ENCODE measurements around the gene FHAD1.
A peak's percentile ranks its signal among the peaks of the same experiment; 100 is the strongest.
"Not testable (repeated sequence)": the region's sequence is repeated elsewhere in the genome, so short reads cannot be mapped to it uniquely, and the experiment has no call there.

Gene FHAD1

GRCh38 chr1:15424981-15425380 lies 178.0 kb downstream of the FHAD1 start:
- TF ChIP-seq, protein P1, sequence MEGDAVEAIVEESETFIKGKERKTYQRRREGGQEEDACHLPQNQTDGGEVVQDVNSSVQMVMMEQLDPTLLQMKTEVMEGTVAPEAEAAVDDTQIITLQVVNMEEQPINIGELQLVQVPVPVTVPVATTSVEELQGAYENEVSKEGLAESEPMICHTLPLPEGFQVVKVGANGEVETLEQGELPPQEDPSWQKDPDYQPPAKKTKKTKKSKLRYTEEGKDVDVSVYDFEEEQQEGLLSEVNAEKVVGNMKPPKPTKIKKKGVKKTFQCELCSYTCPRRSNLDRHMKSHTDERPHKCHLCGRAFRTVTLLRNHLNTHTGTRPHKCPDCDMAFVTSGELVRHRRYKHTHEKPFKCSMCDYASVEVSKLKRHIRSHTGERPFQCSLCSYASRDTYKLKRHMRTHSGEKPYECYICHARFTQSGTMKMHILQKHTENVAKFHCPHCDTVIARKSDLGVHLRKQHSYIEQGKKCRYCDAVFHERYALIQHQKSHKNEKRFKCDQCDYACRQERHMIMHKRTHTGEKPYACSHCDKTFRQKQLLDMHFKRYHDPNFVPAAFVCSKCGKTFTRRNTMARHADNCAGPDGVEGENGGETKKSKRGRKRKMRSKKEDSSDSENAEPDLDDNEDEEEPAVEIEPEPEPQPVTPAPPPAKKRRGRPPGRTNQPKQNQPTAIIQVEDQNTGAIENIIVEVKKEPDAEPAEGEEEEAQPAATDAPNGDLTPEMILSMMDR (IDR thresholded peaks at IDR 0.05; ENCODE audit: low read depth, low read length): no peak
- DNase-seq (ENCODE audit: low read depth, low spot score): no peak
- in situ Hi-C loops (cut with HindIII; ENCODE audit: low sequenced_read_pairs): loop anchor here (25.0 kb wide), 1 partner anchor 288 kb away; no protein-coding TSS in a partner anchor
- no peak overlapping the region for H3K4me3 ChIP-seq (ENCODE audit: low read depth, low read length)

DNA sequence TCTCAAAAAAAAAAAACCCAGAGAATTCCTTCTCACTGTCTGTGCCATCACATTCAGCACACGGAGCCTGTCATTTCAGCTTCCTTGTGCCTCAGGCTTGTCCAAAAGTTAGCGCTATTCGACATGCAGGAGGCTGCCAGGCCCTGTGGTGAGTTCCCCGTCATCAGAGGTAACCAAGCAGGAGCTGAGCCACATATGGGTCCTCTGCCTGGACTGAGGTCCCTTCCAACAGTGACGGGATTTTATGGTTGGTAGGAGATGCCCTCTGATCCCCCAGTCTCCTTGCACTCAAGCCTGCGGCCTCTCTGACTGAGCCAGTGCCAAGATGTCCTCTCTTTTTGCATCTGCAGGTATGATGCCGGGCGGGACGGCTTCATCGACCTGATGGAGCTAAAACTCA lies 178.5 kb downstream of the FHAD1 start:
- no peak for DNase-seq (ENCODE audit: low read depth, low spot score)
- in situ Hi-C loops (cut with HindIII; ENCODE audit: low sequenced_read_pairs): loop anchor here (25.0 kb wide), 1 partner anchor 288 kb away; no protein-coding TSS in a partner anchor
- TF ChIP-seq, protein P1 (IDR thresholded peaks at IDR 0.05; ENCODE audit: low read depth, low read length): no peak
- H3K4me3 ChIP-seq (ENCODE audit: low read depth, low read length): no peak overlapping the region

DNA sequence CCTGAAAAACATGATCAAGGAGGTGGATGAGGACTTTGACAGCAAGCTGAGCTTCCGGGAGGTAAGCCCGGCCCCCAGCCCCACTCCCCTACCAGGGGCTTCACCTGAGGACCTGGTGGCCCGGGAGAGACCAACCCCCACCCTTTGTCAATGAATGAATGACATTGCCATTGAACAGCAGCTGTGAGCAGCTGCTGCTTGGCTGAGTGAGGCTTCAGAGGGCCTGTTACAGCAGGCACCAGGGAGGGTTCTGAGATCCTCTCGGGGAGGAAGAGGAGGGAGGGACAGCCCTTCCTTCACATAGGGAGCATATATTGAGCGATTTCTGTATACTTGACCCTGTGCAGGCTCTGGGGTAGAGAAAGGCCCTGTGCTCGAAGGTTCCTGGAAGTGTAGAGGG lies 178.9 kb downstream of the FHAD1 start:
- in situ Hi-C loops (cut with HindIII; ENCODE audit: low sequenced_read_pairs): loop anchor here (25.0 kb wide), 1 partner anchor 289 kb away; no protein-coding TSS in a partner anchor
- DNase-seq (ENCODE audit: low read depth, low spot score): no peak
- H3K4me3 ChIP-seq (ENCODE audit: low read depth, low read length): no peak overlapping the region
- TF ChIP-seq, protein P1 (IDR thresholded peaks at IDR 0.05; ENCODE audit: low read depth, low read length): no peak

DNA sequence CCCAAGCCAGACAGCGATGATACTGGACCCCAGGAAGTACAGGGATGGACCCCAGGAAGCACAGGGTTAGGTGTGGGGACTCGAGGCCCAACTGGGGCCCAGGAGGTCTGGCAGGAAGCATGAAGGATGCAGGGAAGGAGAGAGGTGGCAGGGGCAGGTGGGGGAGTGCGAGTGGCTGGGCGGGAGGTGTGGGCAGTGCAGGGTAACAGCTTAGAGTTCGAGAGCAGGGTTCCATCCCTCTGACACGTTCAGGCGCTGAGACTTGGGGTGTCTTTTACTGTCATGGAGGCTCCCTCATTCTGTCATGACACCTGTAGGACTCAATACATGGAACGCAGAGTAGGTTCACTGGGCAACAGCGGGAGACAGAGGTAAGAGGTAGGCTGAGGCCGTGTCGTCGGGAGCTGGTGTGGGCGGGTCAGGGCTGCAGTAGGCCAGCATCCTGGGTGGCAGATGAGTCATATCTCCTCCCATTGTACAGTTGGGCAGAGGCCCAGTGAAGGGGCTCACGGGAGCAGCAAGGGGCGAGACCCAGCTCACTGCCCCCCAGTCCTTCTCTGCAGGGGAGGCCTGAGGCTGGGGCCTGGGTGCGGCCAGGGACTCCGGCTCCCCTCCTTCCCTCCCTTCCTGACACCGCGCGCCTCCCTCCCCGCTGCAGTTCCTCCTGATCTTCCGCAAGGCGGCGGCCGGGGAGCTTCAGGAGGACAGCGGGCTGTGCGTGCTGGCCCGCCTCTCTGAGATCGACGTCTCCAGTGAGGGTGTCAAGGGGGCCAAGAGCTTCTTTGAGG lies 179.7 kb downstream of the FHAD1 start:
- DNase-seq (ENCODE audit: low read depth, low spot score): no peak
- H3K4me3 ChIP-seq (ENCODE audit: low read depth, low read length): no peak overlapping the region
- TF ChIP-seq, protein P1 (IDR thresholded peaks at IDR 0.05; ENCODE audit: low read depth, low read length): peak; percentile 14
- in situ Hi-C loops (cut with HindIII; ENCODE audit: low sequenced_read_pairs): loop anchor here (25.0 kb wide), 1 partner anchor 289 kb away; no protein-coding TSS in a partner anchor

- no peak for DNase-seq (ENCODE audit: low read depth, low spot score)
- in situ Hi-C loops (cut with HindIII; ENCODE audit: low sequenced_read_pairs): loop anchor here (25.0 kb wide), 1 partner anchor 290 kb away; no protein-coding TSS in a partner anchor
- TF ChIP-seq, protein P1 (IDR thresholded peaks at IDR 0.05; ENCODE audit: low read depth, low read length): no peak
- H3K4me3 ChIP-seq (ENCODE audit: low read depth, low read length): no peak overlapping the region
Observed at GRCh38 chr1:15427280-15427666, 180.2 kb downstream of the FHAD1 start.

DNA sequence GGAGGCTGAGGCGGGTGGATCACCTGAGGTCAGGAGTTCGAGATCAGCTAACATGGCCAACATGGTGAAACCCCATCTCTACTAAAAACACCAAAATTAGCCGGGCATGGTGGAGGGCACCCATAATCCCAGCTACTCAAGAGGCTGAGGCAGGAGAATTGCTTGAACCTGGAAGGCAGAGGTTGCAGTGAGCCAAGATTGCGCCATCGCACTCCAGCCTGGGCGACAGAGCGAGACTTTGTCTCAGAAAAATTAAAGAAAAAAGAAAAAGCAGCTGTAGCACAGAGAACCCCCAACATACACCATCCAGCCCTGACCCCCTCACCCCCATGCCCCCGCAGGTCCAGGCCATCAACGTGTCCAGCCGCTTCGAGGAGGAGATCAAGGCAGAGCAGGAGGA lies 181.2 kb downstream of the FHAD1 start:
- in situ Hi-C loops (cut with HindIII; ENCODE audit: low sequenced_read_pairs): loop anchor here (25.0 kb wide), 1 partner anchor 291 kb away; no protein-coding TSS in a partner anchor
- not testable (repeated sequence) for H3K4me3 ChIP-seq (ENCODE audit: low read depth, low read length); DNase-seq (ENCODE audit: low read depth, low spot score)

GRCh38 chr1:15428815-15429435 lies 181.9 kb downstream of the FHAD1 start:
- TF ChIP-seq, protein P1 (IDR thresholded peaks at IDR 0.05; ENCODE audit: low read depth, low read length): no peak
- DNase-seq (ENCODE audit: low read depth, low spot score): no peak
- H3K4me3 ChIP-seq (ENCODE audit: low read depth, low read length): no peak overlapping the region
- in situ Hi-C loops (cut with HindIII; ENCODE audit: low sequenced_read_pairs): loop anchor here (25.0 kb wide), 1 partner anchor 292 kb away; no protein-coding TSS in a partner anchor
